ENCODE results near the gene TEC.

DNA sequence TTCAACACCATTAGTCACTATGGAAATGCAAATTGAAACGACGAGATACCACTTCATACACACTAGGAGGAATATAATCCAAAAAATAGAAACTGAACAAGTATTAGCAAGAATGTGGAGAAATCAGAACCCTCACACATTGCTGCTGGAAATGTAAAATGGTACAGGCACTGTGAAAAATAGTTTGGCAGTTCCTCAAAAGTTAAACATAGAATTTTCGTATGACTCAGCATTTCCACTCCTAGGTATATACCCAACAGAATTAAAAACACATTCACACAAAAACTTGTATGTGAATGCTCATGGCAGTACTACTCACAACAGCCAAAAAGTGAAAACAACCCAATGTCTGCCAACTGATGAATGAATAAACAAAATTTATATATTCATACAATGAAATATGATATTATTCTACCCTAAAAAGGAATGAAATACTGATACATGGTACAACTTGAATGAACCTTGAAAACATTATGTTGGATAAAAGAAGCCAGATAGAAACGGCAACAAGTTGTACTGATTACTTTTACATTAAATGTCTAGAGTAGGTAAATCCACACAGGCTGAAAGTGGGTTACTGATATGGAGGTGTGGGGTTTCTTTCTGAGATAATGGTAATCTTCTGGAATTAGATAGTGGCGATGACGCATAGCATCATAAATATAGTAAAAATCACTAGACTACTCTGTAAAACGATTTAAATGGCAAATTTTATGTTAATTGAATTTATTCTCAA, 22.3 kb downstream of the TEC start:
- TF ChIP-seq, protein P1, sequence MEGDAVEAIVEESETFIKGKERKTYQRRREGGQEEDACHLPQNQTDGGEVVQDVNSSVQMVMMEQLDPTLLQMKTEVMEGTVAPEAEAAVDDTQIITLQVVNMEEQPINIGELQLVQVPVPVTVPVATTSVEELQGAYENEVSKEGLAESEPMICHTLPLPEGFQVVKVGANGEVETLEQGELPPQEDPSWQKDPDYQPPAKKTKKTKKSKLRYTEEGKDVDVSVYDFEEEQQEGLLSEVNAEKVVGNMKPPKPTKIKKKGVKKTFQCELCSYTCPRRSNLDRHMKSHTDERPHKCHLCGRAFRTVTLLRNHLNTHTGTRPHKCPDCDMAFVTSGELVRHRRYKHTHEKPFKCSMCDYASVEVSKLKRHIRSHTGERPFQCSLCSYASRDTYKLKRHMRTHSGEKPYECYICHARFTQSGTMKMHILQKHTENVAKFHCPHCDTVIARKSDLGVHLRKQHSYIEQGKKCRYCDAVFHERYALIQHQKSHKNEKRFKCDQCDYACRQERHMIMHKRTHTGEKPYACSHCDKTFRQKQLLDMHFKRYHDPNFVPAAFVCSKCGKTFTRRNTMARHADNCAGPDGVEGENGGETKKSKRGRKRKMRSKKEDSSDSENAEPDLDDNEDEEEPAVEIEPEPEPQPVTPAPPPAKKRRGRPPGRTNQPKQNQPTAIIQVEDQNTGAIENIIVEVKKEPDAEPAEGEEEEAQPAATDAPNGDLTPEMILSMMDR (IDR thresholded peaks at IDR 0.05 in 2 of 3, conservative IDR thresholded peaks at IDR 0.05 in 1 of 3; ENCODE audit: borderline replicate concordance in 1 of 3, insufficient read depth in 1 of 3, low read depth in 2 of 3, low read length in 2 of 3): no peak
- TF ChIP-seq EZH2 (IDR thresholded peaks at IDR 0.05): no peak
- no peak for TF ChIP-seq POLR2A (IDR thresholded peaks at IDR 0.05; ENCODE audit: borderline replicate concordance, extremely low read depth, insufficient read depth, insufficient read length)
- no peak for TF ChIP-seq JUND (IDR thresholded peaks at IDR 0.05)
- no peak for TF ChIP-seq YY1 (IDR thresholded peaks at IDR 0.05; ENCODE audit: extremely low read depth, insufficient replicate concordance, low read depth, low read length)
- TF ChIP-seq SP1 (IDR thresholded peaks at IDR 0.05; ENCODE audit: low read depth): no peak
- TF ChIP-seq POLR2AphosphoS5 (IDR thresholded peaks at IDR 0.05; ENCODE audit: low read depth, low read length): no peak
- TF ChIP-seq CEBPB (IDR thresholded peaks at IDR 0.05; ENCODE audit: low read depth): no peak
- TF ChIP-seq ELF1 (IDR thresholded peaks at IDR 0.05; ENCODE audit: borderline replicate concordance, low read depth): no peak
- TF ChIP-seq ZNF274 (IDR thresholded peaks at IDR 0.05; ENCODE audit: low read depth, low read length): no peak
- no peak for TF ChIP-seq RAD21 (IDR thresholded peaks at IDR 0.05; ENCODE audit: low read depth)
- TF ChIP-seq ZBTB33 (IDR thresholded peaks at IDR 0.05; ENCODE audit: extremely low read depth, insufficient replicate concordance, low read length): no peak
- TF ChIP-seq EZH2phosphoT487 (IDR thresholded peaks at IDR 0.05; ENCODE audit: borderline replicate concordance): no peak
